ENCODE data around the gene CACNG3.
A peak's percentile ranks its signal among the peaks of the same experiment; 100 is the strongest.
"Not testable (repeated sequence)": the region's sequence is repeated elsewhere in the genome, so short reads cannot be mapped to it uniquely, and the experiment has no call there.

CACNG3 gene

DNA sequence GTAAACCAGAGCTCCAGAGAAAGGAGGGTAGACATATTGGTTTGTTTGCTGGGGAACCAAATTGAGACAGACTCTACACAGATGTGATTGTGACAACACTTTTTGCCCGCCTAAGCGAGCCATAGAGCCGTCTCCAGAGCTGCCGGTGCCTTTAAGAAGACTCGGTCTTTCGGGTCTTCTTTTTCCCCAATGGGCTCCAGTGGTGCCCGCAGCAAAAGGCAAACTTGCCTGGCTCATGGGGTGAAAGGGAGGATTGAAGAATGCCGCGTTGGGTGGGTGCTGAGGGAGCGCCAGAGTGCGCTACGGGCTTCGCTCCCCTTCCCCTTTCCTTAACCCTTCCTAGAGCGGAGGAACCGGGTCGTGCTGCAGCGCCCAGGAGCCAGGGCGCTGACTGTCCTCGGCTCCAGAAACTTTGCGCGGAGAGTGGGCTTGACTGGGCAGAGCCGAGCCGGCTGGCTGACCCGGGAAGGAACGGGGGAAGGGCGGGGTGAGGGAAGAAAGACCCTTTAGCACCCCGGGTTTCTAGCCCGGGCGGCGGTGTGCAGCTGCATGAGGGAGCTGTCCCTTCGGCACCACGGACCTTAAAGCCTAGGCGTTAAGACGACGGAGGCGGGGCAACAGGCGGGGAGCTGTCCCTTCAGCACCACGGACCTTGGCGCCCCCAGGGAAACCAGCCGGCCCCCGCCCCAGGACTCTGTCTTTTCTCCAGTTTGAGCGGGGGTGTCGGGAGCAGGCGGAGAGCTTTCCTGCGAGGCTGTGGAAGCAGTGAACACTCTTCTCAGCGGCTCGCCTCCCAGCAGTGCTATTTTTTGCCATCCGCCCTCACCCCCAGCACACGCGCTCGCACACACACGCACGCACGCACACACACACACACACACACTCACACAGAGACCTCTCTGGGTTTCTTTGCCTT lies at the start of gene CACNG3:
TSS of gene CACNG3 (plus strand) at position 880 of the 916 bp plus-strand sequence. CDS start 420 bp downstream, outside the sequence.
- peak; percentile 52 for DNase-seq

DNA sequence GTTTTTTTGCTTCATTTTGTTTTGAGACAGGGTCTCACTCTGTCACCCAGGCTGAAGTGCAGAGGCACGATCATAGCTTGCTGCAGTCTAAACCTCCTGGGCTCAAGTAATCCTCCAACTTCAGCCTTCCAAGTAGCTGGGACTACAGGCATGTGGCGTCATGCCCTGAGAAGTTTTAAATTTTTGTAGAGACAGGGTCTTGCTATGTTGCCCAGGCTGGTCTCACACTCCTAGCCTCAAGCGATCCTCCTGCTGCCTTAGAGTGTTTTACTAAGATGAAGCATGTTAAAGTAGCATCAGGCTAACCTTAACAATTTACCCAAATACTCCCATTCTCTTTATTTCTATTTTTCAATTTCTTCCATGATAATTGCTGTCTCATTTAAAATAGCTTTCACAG lies 49.2 kb upstream of the CACNG3 start:
- no peak for DNase-seq

DNA sequence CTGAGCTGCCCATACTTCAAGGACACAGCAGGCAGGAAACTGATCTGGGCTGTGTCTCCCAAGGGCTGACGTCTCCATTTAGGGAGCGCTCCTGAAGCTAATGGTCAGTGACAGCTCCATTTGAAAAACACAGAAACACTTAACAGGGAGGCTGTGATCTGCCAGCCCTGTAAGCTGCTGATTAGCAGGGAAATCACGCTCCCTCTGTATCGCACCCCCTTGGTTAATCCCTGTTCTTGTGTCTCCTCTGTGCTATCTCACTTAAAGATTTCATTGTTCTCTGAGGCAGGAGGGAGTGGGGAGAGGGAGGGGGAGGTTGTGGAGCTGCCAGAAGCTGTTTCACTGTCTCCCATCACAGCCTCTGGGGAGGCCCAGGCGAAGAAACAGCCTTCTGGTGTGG lies 47.4 kb upstream of the CACNG3 start:
- DNase-seq = no peak

DNA sequence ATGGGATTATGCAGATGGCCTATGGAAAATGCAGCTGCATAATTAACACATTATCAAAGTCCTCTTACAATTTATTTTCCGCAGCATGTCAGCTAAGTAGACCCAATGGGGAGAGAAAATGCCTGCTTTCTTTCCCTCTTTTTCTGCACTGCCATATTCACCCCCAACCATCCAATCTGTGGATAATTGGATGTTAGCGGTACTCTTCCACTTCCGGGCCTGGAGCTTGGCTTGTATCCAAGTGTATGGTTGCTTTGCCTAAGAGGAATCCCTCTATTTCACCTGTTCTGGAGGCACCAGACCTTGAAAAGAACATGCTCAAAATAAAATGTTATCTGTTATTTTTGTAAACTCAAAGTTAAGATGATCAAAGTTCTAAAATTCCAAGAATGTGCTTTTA lies 41.1 kb upstream of the CACNG3 start:
- no peak for DNase-seq

DNA sequence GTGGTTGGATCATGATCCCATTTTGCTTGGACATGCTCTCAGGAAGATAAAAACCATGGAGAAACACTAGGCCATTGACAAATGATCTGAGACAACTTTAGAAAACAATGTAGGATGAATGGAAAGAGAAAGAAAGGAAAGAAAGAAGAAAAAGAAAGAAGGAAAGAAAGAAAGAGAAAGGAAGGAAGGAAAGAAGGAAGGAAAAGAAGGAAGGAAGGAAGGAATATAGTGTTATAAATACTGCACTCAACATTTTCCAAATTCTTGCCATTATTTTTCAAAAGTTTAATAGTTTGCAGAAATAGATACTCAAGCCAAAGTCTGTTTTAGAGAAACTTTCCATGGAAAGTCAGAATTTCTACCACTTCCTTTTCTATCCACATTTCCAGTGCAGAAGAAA lies 39.2 kb upstream of the CACNG3 start:
- DNase-seq = no peak

DNA sequence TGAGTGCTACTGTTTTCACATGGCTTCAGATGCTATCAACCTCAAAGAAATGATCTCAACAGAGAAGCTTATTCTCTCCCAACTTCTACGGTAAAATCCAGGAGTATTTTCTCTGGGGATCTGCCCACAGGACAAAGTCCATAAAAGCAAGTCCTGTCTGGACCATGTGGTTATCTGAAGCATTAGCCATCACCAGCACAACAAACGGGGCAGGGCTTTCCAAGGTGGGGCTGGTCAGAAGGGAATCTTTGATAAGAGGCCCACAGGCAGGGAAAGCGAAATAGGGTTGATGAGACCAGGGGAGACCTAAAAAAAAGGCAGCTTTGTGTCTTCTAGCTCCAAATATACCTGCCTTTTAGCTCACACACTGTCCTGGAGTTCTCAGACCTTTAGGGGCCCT lies 38.7 kb upstream of the CACNG3 start:
- no peak for DNase-seq

DNA sequence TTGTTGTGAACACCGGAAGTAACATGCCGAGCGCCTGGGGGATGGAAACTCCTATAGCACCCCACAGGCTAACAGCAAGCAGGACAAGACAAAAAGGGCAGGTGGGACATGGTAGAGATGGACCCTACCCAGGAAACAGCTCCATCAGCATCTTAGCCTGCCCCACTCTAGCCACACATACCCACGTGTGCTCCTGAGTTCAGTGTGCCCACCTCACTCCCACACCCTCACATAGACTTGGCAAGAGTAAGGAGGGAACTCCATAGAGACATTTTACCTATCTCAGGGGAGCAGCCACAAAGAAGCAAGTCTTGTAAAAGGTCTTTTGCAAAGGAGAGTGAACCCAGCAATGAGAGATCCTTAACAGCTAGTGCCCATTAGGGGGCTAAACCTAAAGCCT lies 37.8 kb upstream of the CACNG3 start:
- no peak for DNase-seq

DNA sequence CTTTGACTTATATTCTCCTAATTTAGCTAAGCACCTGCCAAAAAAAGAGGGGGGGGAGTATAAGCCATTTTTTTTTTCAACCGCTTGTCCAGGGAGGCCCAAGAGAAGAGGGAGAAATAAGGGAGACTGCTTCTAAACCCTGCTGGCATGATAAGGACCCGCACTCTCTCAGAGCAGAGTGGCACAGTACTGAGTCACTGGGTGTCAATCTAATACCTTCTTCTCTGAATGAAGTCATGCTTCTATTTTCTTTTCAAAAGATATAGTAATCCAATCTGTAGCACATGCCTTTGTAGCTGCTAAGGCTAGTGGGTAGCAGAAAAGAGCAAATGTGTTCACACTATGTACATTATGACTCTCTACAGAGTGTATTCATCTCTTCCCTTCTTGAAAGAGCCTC lies 34.9 kb upstream of the CACNG3 start:
- DNase-seq = no peak

DNA sequence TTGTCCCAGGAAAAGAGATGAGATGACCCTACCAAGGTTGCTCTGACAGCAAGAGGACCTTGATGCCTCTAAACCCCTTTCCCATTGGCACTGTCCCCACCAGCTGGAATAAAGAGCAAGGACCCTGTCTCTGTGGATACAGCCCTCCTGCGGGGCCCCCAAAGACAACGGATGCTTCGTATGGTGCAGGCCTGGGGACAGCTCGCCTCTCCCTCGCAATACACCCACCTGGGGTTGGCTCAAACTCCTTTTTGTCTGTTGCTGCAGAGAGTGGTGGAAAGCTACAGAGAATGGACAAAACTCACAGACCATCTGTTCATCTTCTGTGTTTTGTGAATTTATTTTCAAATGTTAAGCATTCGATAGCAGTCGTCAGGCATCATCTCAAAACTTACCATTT lies 27.6 kb upstream of the CACNG3 start:
- DNase-seq = no peak

DNA sequence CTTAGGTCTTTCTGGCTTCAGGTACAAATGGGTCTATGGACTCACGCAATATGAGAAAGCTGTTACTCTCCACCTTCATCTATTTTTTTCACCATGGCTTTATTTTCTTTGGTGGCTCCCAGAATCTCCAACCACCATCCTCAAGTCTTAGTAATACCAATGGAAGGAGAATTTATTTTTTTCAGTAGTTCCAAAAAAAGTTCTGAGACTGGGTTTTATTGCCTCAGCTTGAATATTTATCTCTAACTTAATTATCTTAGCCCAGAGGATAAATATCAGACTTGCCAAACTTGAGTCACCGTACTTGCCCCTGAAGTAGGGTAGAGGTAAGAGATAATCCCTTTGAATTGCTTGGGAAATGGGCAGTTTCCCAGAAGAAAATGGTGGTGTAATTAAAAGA lies 23.2 kb upstream of the CACNG3 start:
- DNase-seq = no peak

DNA sequence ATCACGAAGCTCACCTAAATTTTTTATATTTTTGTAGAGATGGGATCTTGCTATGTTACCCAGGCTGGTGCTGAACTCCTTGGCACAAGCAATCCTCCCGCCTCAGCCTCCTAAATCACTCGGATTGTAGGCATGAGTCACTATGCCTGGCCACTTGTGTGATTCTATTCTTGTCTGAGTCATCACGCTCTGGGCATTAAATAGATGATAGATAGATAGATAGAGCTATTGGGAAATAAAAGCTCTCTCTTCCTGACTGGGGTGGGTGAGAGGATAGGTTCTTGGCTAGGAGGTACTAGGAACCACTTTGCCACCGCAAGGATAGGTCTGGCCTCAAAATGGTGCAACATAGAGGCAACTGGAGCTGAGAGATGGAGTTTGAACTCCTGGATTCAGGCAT lies 21.4 kb upstream of the CACNG3 start:
- DNase-seq = no peak

DNA sequence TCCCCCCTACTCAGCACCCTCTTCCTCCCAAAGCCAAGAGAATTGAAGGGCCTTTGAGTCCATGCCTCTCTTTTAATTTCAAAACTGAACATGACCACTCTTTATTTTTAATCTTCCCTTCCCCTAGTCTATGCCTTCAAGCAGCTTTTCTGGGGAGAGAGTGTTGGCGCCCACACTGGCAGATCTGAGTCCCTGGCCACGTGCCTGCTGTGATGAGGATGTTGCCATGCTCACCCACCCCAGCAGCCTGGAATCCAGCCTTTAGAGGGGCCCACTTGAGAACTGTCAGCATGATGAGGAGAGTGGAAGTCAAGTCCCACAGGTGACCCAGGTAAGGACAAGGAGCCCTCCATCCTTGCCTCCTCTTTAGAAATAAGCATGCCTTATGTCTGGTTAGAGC lies 20.3 kb upstream of the CACNG3 start:
- no peak for DNase-seq

DNA sequence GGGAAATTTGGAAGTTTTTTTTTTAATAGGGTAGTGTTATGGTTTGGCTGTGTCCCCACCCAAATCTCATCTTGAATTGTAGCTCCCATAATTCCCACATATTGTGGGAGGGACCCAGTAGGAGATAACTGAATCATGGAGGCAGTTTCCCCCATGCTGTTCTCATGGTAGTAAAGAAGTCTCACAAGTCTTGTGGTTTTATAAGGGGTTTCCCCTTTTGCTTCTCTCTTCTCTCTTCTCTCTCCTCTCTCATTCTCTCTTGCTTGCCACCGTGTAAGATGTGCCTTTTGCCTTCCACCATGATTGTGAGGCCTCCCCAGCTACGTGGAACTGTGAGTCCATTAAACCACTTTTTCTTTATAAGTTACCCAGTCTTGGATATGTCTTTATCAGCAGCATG lies 17.3 kb upstream of the CACNG3 start:
- DNase-seq = not testable (repeated sequence)

DNA sequence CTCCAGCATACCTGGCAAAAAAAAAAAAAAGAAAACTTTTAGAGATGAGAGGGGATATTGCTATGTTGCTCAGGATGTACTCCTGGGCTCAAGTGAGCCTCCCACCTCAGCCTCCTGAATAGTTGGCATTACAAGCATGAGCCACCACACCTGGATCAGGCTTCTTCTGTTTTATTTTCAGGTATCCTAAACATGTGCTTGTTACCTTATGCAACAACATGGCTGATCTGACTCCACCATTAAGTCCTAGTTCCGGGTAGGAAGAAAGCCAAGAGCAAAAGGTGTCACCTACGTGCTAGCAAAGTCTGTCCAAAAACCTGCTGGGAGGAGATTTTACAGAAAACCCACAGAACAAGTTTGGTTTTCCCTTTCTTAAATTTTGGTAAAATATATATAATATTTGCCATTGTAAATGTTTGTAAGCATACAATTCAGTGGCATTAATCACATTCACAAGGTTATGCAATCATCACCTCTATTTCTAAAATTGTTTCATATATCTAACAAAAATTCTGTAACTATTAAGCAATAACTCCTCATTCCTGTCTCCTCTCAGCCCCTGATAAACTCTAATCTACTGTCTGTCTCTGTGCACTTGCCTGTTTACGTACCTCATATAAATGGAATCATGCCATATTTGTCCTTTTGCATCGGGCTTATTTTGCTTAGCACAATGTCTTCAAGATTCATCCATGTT lies 9.1 kb upstream of the CACNG3 start:
- DNase-seq = no peak

DNA sequence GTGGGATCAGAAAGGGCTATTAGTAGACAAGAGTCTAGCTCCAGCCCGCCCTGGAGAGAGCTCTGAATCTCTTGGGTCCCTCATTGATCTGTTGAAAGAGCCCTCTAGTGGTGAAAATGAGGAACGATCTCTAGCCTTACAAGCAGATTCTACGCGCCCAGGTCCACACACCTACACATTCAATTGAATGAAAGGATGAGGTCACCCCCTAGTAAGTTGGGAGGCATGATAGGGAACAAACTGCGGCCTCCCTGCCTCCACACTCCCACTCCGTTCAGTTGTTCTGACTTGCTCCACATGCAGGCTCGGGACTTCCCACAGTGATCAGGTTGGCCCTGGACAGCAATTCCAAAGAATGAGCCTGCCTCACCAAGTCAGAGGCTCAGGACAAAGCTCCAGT lies 2.9 kb upstream of the CACNG3 start:
- DNase-seq = peak; percentile 52

DNA sequence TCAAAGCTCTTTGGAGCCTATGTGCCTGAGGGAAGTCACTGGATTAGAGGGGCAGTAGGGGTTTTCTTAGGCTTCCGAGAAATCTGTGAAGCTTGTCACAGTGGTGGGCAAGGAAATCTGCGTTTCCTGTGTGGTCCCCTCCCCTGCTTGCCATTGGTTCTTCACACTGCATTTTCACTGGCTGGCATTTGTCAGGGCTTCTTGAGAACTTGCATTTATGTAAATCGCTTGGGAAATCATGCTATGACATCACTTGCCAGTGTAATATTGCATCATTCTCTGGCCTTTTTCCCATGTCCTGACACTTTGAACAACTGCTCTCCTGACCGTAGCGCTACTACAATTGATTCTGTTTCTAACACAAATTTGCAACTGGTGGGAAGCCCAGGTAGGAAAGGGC lies 1.8 kb downstream of the CACNG3 start:
- peak; percentile 32 for DNase-seq

DNA sequence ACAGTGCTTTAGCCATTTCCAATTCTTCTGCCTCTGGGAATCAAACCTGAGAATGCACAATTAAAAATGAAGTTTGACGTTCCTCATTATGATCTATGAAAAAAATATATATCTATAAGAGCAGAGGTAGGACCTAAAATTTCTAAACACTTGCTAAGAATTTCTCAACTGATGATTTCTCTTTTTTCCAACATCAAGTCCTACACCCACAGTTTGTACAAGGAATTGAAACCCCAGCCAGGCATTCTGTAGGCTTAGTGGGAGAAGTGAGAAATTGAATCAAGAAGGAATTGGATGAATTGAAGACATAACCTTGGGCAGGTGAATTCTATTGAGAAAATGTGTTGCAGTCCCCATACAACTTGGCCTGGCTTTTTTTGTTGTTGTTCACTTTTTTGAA lies 2.7 kb downstream of the CACNG3 start:
- peak; percentile 16 for DNase-seq

DNA sequence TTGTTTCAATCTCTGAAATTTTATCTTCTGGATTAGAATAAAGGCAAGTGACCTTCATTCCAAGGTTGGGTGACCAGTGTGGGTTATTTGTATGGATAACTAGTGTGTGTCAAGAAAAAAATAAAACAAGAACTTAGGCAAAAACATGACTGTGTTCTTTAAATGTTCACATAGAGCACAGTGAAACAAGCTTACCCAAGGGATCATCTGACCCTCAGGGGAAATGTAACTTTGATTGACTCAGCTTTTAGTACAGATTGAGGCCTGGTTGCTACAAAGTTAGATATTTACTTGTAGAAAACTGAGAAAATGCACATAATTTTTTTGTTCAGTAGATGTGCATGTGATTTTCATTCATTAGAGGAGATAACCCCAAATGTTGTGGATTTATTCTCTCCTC lies 6.7 kb downstream of the CACNG3 start:
- peak; percentile 8 for DNase-seq

DNA sequence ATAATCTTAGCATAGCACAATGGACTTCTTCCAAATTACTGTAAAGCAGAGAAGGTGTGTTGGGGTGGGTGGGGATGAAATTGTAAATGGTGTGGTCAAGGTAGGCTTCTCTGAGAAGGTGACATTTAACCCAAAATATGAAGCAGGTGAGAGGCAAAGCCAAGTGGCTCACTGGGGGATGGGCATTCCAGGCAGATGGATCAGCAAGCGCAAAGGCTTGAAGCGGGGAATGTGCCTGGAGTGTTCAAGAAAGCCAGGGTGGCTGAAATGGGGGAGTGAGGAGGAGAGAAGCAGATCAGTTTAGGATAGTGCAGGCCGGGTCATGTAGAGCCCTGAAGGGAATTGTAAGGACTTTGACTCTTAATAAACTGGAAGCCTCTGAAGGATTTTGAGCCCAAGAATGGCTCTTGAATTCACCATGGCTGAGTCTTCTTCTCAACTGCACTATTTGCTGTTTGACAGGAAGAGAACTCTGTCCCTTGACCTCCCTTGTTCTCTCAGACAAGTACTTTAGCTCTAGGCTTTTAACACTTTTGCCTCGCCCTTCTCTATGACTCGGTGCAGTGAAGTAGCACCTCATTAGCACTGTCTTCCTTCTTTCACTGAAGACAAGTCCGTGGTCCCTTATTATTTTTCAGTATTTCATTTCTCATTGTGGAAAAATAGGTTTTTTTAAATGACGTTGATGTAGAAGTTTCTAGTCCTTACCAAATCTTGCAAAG lies 14.7 kb downstream of the CACNG3 start:
- DNase-seq = no peak

DNA sequence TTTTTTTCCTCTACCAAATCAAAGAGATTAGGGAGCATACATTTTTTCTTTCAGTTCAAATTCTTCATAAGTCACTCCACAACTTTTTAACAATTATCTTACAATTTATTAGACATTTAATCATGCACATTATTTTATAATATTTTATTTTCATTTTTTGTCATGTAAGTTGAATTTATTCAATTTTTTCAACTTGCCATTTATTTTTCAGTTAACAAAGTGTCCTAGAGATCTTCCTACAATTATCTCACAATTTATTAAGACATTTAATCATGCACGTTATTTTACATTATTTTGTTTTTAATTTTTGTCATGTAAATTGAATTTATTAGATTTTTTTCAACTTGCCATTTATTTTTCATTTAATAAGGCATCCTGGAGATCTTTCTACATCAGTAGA lies 16.2 kb downstream of the CACNG3 start:
- no peak for DNase-seq

DNA sequence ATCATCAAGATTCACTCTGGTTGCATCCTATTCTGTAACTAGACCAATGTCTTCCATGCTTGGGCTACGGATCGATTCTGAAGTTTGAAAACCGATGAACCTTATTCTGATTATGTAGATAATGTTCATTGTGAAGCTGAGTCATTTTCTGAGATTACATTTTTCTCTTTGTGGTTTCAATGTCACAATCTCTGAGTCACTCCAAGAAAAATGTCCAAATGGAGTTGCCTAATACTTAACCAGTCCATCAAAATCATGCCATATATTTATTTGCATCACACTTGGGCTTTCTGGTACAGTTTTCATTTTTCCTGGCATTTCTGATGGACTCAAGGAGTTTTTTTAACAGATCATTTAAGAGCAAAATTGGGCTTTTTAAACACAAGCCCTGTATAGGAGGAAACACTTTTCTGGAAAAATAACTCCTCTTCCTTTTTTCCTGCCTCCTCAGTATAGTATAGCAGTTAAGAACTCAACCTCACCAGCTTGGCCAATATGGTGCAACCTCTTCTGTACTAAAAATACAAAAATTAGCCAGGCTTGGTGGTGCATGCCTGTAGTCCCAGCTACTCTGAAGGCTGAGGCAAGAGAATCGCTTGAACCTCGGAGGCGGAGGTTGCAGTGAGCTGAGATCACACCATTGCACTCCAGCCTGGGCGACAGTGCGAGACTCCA lies 17.5 kb downstream of the CACNG3 start:
- peak; percentile 81 for DNase-seq

DNA sequence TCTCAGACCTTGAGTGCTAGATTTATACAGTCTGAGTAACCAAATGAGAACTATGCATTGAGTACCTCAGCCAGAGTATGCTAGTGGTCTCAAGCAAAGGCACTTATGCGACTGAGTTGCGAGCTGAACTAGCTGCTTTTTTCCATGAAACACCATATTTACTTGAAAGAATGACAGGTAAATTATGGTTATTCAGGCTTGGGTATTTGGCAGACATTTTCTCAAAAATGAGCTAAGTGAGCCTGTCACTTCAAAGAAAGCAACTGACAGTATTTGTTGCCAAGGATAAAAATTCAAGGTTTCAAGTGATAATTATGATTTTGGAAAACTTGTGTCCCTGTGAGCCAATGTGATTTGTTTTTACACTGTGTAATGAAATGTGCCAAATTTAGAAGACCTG lies 19.3 kb downstream of the CACNG3 start:
- DNase-seq = no peak

DNA sequence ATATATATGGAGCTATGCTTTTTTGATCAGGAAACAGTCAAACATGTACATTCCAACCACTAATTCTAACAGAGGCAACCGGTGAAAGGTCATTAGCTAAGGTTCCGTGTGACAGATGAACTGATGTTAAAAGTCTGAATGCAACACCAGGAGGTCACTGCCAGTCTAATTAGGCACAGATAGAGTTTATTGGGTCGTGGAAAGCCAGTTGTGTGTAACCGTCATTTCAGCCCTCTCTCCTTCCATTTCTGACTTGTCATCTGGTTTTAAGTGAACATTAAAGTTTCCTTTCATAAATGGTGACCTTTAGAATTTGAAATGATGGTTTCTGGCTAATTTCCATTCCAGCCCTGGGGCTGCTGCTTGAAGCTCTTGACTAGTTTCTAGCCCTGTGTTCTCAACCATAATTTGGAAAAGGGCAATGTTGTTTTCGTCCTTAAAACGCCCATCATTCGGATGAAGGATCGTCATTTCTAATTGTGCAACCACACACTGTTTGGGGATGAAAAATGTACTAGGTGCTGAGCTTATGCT lies 23.9 kb downstream of the CACNG3 start:
- DNase-seq = no peak
